Measurements from ENCODE around the gene PCOLCE2.

PCOLCE2 gene

DNA sequence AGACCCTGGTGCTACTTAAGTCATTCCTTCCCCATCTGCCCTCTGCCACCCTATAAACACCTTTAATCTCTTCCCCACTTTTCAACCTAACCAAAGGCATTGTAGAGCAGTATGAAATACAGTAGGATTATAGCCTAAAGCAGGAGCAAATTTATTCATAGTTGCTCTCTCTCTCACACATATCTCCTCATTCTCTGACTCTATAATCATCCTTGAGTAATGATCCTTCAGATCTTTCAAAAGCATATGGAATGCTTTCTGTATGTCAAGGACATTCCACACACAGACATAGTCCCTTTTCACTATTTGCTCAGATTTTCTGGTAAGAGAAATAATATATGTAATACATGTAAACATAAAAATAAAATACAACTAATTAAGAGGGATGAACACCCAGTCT is 111.0 kb downstream of the PCOLCE2 start:
- no peak for TF ChIP-seq EGR1 (IDR thresholded peaks at IDR 0.05)
- no peak for TF ChIP-seq YY1 (IDR thresholded peaks at IDR 0.05; ENCODE audit: low read depth)
- no peak for TF ChIP-seq FOXM1 (IDR thresholded peaks at IDR 0.05; ENCODE audit: borderline replicate concordance, low read depth)
- no peak for TF ChIP-seq MAX (IDR thresholded peaks at IDR 0.05)
- no peak for TF ChIP-seq USF1 (IDR thresholded peaks at IDR 0.05)
- TF ChIP-seq NFIC (IDR thresholded peaks at IDR 0.05): no peak
- no peak for TF ChIP-seq RAD21 (IDR thresholded peaks at IDR 0.05; ENCODE audit: low read depth)
- TF ChIP-seq TEAD4 (IDR thresholded peaks at IDR 0.05): no peak
- no peak for TF ChIP-seq TAF1 (IDR thresholded peaks at IDR 0.05; ENCODE audit: low read depth)
- TF ChIP-seq CEBPB (IDR thresholded peaks at IDR 0.05): no peak
- no peak for TF ChIP-seq ZBTB7A (IDR thresholded peaks at IDR 0.05; ENCODE audit: low read depth)
- TF ChIP-seq CREB1 (IDR thresholded peaks at IDR 0.05; ENCODE audit: low read depth): no peak
- TF ChIP-seq TCF12 (IDR thresholded peaks at IDR 0.05; ENCODE audit: low read depth): no peak
- TF ChIP-seq EP300 (IDR thresholded peaks at IDR 0.05; ENCODE audit: borderline replicate concordance): no peak
- TF ChIP-seq, protein P1, sequence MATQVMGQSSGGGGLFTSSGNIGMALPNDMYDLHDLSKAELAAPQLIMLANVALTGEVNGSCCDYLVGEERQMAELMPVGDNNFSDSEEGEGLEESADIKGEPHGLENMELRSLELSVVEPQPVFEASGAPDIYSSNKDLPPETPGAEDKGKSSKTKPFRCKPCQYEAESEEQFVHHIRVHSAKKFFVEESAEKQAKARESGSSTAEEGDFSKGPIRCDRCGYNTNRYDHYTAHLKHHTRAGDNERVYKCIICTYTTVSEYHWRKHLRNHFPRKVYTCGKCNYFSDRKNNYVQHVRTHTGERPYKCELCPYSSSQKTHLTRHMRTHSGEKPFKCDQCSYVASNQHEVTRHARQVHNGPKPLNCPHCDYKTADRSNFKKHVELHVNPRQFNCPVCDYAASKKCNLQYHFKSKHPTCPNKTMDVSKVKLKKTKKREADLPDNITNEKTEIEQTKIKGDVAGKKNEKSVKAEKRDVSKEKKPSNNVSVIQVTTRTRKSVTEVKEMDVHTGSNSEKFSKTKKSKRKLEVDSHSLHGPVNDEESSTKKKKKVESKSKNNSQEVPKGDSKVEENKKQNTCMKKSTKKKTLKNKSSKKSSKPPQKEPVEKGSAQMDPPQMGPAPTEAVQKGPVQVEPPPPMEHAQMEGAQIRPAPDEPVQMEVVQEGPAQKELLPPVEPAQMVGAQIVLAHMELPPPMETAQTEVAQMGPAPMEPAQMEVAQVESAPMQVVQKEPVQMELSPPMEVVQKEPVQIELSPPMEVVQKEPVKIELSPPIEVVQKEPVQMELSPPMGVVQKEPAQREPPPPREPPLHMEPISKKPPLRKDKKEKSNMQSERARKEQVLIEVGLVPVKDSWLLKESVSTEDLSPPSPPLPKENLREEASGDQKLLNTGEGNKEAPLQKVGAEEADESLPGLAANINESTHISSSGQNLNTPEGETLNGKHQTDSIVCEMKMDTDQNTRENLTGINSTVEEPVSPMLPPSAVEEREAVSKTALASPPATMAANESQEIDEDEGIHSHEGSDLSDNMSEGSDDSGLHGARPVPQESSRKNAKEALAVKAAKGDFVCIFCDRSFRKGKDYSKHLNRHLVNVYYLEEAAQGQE (IDR thresholded peaks at IDR 0.05; ENCODE audit: low read depth): no peak

GRCh38 chr3:142768338-142768737 is 120.5 kb downstream of the PCOLCE2 start:
- TF ChIP-seq CREB1 (IDR thresholded peaks at IDR 0.05; ENCODE audit: low read depth): no peak
- no peak for TF ChIP-seq EGR1 (IDR thresholded peaks at IDR 0.05)
- TF ChIP-seq TEAD4 (IDR thresholded peaks at IDR 0.05): no peak
- TF ChIP-seq FOXM1 (IDR thresholded peaks at IDR 0.05; ENCODE audit: borderline replicate concordance, low read depth): no peak
- TF ChIP-seq YY1 (IDR thresholded peaks at IDR 0.05; ENCODE audit: low read depth): no peak
- TF ChIP-seq NFIC (IDR thresholded peaks at IDR 0.05): no peak
- no peak for TF ChIP-seq USF1 (IDR thresholded peaks at IDR 0.05)
- no peak for TF ChIP-seq ZBTB7A (IDR thresholded peaks at IDR 0.05; ENCODE audit: low read depth)
- TF ChIP-seq RAD21 (IDR thresholded peaks at IDR 0.05; ENCODE audit: low read depth): no peak
- TF ChIP-seq, protein P1 (IDR thresholded peaks at IDR 0.05; ENCODE audit: low read depth): no peak
- TF ChIP-seq TCF12 (IDR thresholded peaks at IDR 0.05; ENCODE audit: low read depth): no peak
- TF ChIP-seq MAX (IDR thresholded peaks at IDR 0.05): no peak
- no peak for TF ChIP-seq TAF1 (IDR thresholded peaks at IDR 0.05; ENCODE audit: low read depth)
- TF ChIP-seq CEBPB (IDR thresholded peaks at IDR 0.05): no peak
- no peak for TF ChIP-seq EP300 (IDR thresholded peaks at IDR 0.05; ENCODE audit: borderline replicate concordance)
